ENCODE results near the gene DLG2.

The DLG2 gene

GRCh38 chr11:83538286-83538685, 2088.9 kb downstream of the DLG2 start:
- TF ChIP-seq, protein P1, sequence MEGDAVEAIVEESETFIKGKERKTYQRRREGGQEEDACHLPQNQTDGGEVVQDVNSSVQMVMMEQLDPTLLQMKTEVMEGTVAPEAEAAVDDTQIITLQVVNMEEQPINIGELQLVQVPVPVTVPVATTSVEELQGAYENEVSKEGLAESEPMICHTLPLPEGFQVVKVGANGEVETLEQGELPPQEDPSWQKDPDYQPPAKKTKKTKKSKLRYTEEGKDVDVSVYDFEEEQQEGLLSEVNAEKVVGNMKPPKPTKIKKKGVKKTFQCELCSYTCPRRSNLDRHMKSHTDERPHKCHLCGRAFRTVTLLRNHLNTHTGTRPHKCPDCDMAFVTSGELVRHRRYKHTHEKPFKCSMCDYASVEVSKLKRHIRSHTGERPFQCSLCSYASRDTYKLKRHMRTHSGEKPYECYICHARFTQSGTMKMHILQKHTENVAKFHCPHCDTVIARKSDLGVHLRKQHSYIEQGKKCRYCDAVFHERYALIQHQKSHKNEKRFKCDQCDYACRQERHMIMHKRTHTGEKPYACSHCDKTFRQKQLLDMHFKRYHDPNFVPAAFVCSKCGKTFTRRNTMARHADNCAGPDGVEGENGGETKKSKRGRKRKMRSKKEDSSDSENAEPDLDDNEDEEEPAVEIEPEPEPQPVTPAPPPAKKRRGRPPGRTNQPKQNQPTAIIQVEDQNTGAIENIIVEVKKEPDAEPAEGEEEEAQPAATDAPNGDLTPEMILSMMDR (IDR thresholded peaks at IDR 0.05; ENCODE audit: low read depth, low read length): no peak
- no peak overlapping the region for H3K4me3 ChIP-seq (replicated peaks in 1 of 2; ENCODE audit: low read depth in 2 of 2, low read length in 2 of 2)
- no peak for DNase-seq (ENCODE audit: low read depth in 2 of 2)

- DNase-seq (ENCODE audit: low read depth in 2 of 2): no peak
- TF ChIP-seq, protein P1 (IDR thresholded peaks at IDR 0.05; ENCODE audit: low read depth, low read length): no peak
- no peak overlapping the region for H3K4me3 ChIP-seq (replicated peaks in 1 of 2; ENCODE audit: low read depth in 2 of 2, low read length in 2 of 2)
These were observed 2090.0 kb downstream of the DLG2 start for GRCh38 chr11:83537131-83537610.

- H3K4me3 ChIP-seq (replicated peaks in 1 of 2; ENCODE audit: low read depth in 2 of 2, low read length in 2 of 2): no peak overlapping the region
- TF ChIP-seq, protein P1 (IDR thresholded peaks at IDR 0.05; ENCODE audit: low read depth, low read length): no peak
- no peak for DNase-seq (ENCODE audit: low read depth in 2 of 2)
These were observed 2094.0 kb downstream of the DLG2 start for GRCh38 chr11:83533166-83533565.

GRCh38 chr11:83528877-83529276, 2098.3 kb downstream of the DLG2 start:
- DNase-seq (ENCODE audit: low read depth in 2 of 2): no peak
- TF ChIP-seq, protein P1 (IDR thresholded peaks at IDR 0.05; ENCODE audit: low read depth, low read length): no peak
- H3K4me3 ChIP-seq (replicated peaks in 1 of 2; ENCODE audit: low read depth in 2 of 2, low read length in 2 of 2): no peak overlapping the region

- DNase-seq (ENCODE audit: low read depth in 2 of 2): no peak
- TF ChIP-seq, protein P1 (IDR thresholded peaks at IDR 0.05; ENCODE audit: low read depth, low read length): no peak
- H3K4me3 ChIP-seq (replicated peaks in 1 of 2; ENCODE audit: low read depth in 2 of 2, low read length in 2 of 2): no peak overlapping the region
These were observed 2098.9 kb downstream of the DLG2 start for GRCh38 chr11:83528225-83528624.

DNA sequence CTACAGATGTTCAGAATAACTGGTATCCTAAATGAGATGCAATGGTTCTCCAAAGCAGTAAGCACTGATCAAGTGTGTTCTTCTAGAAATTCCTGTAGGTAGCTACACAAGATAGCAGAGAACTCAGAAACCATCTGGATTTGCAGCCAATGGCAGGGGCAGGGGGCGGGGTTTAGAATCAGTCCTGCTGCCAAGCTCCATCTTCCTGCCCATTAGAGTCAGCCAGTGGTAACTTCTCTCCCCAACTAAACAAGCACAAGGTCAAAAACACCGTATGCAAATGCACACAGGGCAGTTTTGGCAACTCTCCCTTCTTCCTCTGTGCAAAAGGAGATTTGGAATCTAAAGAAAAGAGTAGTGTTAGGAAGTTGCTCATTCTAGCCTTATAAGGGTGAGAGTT, 2103.5 kb downstream of the DLG2 start:
- TF ChIP-seq, protein P1 (IDR thresholded peaks at IDR 0.05; ENCODE audit: low read depth, low read length): no peak
- DNase-seq (ENCODE audit: low read depth in 2 of 2): no peak
- H3K4me3 ChIP-seq (replicated peaks in 1 of 2; ENCODE audit: low read depth in 2 of 2, low read length in 2 of 2): no peak overlapping the region

DNA sequence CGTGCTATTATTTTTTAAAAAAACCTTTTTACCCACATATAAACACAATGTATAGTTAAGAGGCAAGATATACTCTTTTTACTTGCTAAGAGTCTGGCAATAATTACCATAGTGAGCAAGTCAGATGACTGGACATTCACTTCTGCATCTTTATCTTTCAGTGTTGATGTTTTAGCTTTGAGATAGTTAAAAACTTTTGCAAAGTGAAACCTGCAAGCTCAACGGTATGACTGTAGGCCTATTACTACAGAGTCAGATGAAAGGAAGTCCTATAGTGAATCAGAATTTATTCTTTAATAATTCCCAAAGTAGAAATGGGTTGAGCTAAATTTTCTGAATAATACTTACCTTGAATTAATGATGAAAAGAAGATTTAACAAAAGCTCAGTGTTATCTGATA, 2104.2 kb downstream of the DLG2 start:
- DNase-seq (ENCODE audit: low read depth in 2 of 2): no peak
- TF ChIP-seq, protein P1 (IDR thresholded peaks at IDR 0.05; ENCODE audit: low read depth, low read length): no peak
- no peak overlapping the region for H3K4me3 ChIP-seq (replicated peaks in 1 of 2; ENCODE audit: low read depth in 2 of 2, low read length in 2 of 2)
